CD4-positive, alpha-beta T cell treated with Interleukin-15 for 1 hour (primary cell): ENCODE results near the gene EPN1.

ENCODE experiments used
- DNase-seq: peaks from one replicate; pipeline ENCODE4 v3.0.0-alpha.2; 2020

EPN1 gene

DNA sequence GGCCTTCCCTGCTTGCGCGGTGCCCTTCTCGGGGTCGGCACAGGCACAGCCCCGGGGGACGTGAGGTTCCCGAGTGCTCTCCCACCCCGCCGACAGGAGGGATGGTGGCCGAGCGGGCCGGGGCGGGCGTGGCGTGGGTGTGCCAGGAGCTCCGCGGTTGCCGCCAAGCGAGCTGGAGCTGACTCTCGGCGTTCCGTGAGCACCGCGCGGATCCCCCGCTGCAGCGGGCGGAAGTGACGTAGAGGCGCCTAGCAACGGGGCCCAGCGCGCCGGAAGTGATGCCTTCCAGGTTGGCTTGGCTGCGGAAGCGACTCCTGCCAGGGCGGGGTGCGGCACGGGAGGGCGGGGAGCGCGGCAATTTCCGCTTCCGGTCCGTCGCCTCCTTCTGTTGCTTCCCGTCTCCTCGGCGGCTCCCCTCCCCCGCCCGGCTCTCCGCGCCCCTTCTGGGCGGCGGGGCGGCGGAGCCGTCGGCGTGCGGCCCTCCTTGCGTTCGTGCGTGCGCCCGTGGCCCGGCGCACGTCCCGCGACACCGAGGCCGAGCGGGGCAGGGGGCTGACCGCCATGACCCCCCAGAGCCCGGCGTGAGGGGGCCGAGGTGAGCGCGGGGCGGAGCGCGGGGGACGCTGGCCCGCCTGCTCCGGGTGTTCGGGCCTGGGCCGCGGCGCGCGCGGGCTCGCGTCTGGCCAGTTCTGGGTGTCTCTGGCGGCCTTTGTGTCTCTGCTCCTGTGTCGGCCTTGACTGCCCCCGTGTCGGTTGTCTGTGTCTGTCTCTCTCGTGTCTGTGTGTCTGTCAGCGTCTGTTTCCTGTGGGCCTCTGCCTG, at the start of gene EPN1:
Gene EPN1, plus strand, starts transcription at position 386 of the 820 bp plus-strand sequence. CDS start 3,402 bp downstream, outside the sequence.
- peak; percentile 98 for DNase-seq

DNA sequence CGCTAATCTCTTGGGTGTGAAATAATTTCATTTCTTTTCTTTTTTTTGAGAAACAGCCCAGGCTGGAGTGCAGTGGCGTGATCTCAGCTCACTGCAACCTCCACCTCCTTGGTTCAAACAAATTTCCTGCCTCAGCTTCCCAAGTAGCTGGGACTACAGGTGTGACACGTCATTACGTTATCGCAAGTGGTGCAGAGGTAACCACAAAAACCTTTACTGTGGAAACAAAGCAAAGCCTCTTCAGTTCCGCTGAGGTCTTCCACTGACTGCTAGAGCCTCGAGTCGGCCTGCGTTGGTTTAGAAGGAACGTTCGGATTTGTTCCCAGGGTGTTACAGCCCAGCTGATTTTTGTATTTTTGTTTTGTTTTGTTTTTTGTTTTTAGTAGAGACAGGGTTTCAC, 48.7 kb upstream of the EPN1 start:
- DNase-seq = peak; percentile 71

- DNase-seq = peak; percentile 85
Measured at GRCh38 chr19:55632463-55632834, 42.6 kb upstream of the EPN1 start.

DNA sequence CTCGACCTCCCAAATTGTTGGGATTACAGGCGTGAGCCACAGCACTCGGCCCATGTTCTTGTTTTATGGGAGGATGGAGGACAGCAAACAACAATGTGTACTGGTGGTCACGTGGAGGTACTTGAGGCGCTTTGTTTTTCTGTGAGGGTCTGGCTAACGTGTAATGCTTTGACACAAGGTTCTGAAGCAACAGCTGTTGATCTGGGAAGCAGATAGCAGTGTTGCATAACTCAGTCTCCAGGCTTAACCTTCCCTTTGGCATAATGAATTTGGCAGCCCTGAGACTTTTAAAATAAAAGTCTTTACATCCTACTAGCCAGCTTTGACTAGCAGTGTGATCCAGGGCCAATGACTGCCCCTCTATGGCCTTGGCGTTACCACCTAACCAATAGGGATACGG, 41.2 kb upstream of the EPN1 start:
- DNase-seq = no peak

- DNase-seq = no peak
Measured at GRCh38 chr19:55635334-55635717, 39.7 kb upstream of the EPN1 start.

DNA sequence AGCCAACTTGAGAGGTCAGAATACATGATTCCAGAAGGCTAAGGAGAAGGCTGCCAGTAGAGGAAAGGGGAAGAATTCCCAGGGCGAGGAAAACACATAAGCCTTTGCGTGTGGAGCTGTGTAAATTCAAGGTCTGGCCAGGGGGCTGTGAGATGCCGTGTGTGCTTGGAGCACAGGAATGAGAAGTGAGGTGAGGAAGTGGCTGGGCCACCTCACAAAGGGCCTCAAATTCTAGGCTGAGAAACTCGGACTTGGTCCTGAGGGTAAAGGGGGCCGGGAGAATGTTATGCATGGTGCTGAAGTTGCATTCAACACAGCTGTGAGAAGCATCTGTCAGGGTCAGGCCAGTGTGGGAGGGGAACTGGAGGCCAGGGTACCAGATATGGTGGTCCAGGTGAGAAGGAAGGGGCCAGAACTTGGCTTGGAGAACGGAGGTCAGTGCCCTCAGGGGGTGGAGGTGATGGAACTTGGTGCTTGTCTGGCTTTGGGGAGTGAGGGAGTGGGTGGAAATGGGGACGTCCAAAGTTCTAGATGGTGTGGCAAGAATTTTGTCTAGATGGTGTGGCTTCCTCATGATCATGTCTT, 39.1 kb upstream of the EPN1 start:
- no peak for DNase-seq

DNA sequence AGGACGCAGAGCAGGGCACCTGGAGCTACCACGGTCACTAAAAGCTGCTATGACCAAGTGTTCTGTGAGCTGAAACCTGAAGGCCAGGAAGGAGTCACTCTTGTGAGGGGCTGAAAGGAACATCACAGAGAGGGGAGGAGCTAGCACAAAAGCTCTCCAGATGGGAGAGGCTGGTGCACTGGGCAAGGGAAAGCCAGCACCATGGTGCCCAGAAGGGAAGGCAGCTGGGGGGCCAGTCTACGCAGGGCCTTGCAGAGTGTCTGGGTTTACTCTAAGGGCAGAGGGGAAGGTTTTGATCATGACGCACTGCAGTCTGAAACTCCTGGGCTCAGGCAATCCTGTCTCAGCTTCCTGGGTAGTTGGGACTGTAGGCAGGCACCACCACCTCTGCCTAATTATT, 38.3 kb upstream of the EPN1 start:
- no peak for DNase-seq

- no peak for DNase-seq
Measured at GRCh38 chr19:55637534-55637933, 37.5 kb upstream of the EPN1 start.

- peak; percentile 67 for DNase-seq
Measured at GRCh38 chr19:55638864-55639359, 36.1 kb upstream of the EPN1 start.

- peak; percentile 84 for DNase-seq
Measured at GRCh38 chr19:55640043-55640576, 34.9 kb upstream of the EPN1 start.

DNA sequence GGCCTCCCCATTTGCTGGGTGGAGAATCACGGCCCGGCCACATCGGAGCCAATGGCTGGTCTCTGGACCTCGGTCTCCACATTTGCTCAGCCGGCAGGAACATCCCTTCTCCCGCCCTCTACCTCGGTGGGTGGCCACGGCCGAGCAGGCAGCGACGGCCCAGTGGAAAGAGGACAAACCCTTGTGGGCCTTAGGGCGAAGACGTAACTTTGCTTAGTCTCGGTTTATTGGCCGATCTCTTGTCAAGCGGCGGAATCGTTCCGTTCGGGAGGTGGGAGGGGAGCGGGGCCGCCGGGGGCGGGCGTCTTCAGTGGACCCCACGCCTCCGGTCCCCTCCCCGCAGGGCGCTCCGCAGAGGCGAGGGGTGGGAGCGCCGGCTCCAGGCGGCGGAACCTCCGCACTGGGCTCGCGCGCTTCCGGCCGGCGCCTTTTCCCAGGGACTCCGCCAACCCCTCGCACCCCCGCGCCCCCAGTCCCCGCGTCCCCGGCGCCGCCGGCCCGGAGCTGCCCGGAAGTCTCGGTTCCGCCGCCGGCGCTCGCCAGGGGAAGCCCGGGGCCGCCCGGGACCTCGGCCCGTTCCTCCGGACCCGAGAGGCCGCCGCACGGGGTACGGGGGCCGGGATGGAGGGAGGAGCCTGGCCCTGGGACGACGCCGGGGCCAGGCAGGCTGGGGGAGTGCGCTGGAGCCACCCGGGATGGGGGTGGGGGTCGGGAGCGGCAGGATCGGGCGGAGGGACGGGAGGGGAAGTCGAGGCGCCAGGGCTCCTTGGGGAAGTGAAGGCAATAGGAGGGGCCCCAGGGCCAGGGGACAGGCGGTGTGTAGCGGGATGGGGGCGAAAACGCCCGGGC, 34.2 kb upstream of the EPN1 start, which contains the start of gene ZNF580:
Gene ZNF580, plus strand, starts transcription at position 426 of the 849 bp plus-strand sequence. CDS start 1,507 bp downstream, outside the sequence.
- peak; percentile 46 for DNase-seq

DNA sequence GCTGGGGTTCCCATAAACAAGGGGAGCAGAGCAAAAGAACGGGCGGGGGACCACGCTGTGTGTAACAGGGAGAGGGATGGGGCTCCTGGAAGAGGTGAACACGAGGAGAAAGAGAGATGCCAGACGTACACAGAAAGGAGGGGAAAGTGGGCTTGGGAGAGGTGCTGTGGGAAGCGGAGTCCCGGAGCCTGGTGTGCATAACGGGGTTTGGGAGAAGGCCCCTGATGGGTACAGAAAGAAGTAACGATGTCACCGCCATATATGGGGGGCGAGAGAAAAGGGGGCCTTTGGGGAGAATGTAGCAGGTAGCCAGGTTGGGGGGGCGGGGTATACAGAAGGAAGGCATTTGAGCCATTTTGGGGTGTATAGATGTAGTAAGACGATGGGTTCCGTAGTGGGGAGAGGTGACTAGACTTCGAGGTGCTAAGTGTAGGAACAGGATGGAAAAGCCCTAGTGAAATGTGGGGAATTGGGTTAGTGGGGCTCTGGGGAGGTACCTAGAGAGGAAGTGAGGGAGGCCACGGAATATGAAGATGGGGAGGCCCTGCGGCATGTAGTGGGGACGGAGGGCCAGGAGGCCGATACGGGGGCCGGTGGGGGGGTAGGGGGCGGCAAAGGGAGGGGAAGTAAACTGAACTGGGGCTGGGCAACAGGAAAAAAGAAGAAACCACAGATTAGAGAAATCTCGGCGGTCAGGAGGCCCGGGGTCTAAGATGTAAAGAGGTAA, 33.4 kb upstream of the EPN1 start:
- DNase-seq = no peak

DNA sequence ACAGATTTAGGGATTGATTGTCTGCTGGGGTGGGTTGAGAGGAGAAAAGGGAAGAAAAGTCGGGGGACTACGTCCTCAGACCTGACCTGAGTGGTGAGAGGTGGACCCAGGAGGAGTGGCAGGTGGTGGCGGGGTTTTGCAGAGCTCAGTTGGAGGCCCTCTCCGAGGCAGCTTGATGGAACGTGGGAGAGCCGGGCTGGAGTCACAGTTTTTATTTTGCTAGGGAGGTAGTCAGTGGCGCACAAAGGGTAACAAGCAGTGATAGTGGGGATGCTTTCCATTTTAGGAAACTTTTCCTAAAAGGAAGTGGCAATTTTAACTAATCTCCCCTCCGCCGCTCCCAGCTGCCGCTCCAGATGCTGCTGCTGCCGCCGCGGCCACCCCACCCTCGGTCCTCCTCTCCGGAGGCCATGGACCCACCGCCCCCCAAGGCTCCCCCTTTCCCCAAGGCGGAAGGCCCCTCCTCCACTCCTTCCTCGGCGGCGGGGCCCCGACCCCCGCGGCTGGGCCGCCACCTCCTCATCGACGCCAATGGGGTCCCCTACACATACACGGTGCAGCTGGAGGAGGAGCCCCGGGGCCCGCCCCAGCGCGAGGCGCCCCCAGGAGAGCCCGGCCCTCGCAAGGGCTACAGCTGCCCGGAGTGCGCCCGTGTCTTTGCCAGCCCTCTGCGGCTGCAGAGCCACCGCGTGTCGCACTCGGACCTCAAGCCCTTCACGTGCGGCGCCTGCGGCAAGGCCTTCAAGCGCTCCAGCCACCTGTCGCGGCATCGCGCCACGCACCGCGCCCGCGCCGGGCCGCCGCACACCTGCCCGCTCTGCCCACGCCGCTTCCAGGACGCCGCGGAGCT, 32.6 kb upstream of the EPN1 start:
- no peak for DNase-seq

DNA sequence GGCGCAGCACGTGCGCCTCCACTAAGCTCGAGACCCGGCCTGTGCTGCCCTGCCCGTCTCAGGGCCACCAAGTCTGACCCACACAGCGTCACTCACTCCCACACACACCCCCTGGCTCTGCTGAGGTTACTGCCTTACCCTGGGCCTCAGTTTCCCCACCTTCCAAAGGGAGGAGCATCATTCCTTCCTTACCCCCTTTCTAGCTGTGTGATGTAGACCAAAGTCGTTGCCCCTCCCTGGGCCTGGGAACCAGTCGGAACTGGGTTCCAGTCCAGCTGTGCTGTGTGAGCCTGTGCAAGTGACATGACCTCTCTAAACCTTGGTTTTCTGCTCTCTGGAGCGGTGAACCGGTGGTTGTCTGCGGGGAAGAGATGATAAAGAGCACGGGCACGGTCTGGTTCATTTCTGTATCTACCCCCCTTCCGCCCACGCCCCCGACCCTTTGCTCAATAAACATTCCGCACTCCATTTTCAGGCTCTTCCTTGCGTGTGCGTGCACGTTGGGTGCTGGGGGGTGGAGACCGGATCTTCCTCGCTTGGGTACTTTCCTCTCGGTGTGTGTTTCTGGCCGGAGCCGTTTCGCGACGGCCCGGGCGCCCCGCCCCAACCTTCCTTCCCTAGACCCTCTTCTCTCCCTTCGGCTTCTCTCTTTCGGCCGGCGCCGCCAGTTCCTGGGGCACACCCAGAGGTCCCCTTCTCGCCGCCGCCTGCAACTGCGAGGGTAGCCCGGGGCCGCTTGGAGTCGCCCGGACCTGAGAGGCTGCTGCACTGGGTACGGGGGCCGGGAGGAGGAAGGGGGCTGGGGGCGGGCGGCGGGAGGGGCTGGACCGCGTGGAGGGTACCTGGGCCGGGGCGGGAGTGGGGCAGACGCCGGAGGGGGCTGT, 31.8 kb upstream of the EPN1 start, which contains the start of gene ZNF581:
Gene ZNF581, plus strand, starts transcription at position 647 of the 884 bp plus-strand sequence. CDS start 923 bp downstream, outside the sequence.
- DNase-seq = peak; percentile 75

GRCh38 chr19:55643887-55644176, 31.2 kb upstream of the EPN1 start:
- DNase-seq = no peak

- no peak for DNase-seq
Measured at GRCh38 chr19:55644191-55644833, 30.7 kb upstream of the EPN1 start.

- DNase-seq = no peak
Measured at GRCh38 chr19:55644842-55645511, 30.0 kb upstream of the EPN1 start.

DNA sequence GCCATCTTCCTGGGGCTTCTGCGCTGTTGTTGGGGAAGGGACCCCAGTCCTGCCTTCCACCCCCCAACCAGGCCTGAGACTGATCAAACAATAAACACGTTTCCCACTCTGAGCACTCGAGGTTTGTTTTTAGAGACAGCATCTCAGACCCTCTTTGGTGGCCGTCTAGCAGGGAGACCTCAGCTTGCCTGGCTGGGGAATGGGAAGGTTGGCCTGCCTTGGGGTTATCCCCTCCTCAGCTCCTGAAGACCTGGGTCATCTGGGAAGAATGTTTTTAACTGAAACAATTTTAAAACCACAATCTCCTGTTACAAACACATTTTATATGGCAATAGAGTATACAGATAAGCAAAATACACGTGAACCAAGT, 29.5 kb upstream of the EPN1 start:
- DNase-seq = no peak
